HL-60 (cell line): Measurements from ENCODE around the gene DYNC2LI1.

Source experiments
- DNase-seq, 2 experiments: peaks; one replicate each; pipeline ENCODE4 v3.0.0-alpha.2; 2010 to 2020; ENCODE audit warnings: low read depth in 1 of 2, low spot score in 1 of 2
- H3K27ac ChIP-seq: fragments of 250-450 bp; sonication (Bioruptor Pico); replicated peaks from 2 replicates; pipeline ENCODE4 v1.5.1; 2020; ENCODE audit warnings: mild to moderate bottlenecking, moderate library complexity
- H3K27me3 ChIP-seq: fragments of 250-450 bp; sonication (Bioruptor Pico); 2 replicates; pipeline ENCODE4 v1.5.1; 2021; ENCODE audit warnings: mild to moderate bottlenecking, moderate library complexity; ENCODE audit not compliant: insufficient read depth, poor library complexity, severe bottlenecking
- H3K4me3 ChIP-seq: replicated peaks from 2 replicates; pipeline ENCODE4 v1.5.1; 2011; ENCODE audit warnings: mild to moderate bottlenecking, control low read depth, low read length; ENCODE audit not compliant: insufficient read depth
- GABPA ChIP-seq: IDR thresholded peaks from 2 replicates; pipeline ENCODE4 v1.6.1; 2012; ENCODE audit warnings: low read depth
- POLR2AphosphoS5 ChIP-seq: IDR thresholded peaks from 2 replicates; pipeline ENCODE4 v1.6.1; 2012; ENCODE audit warnings: low read depth
- SPI1 ChIP-seq: IDR thresholded peaks from 2 replicates; pipeline ENCODE4 v1.6.1; 2012; ENCODE audit warnings: low read depth, mild to moderate bottlenecking, borderline replicate concordance
- TF ChIP-seq, protein P1 (sequence below): IDR thresholded peaks from one replicate; pipeline ENCODE4 v1.5.1; 2011; ENCODE audit warnings: low read length, control low read depth, inconsistent platforms; ENCODE audit not compliant: insufficient read depth
- TF ChIP-seq, protein P2 (sequence below): IDR thresholded peaks from 2 replicates; pipeline ENCODE4 v1.6.1; 2012; ENCODE audit warnings: low read depth; ENCODE audit not compliant: insufficient replicate concordance

Gene DYNC2LI1

DNA sequence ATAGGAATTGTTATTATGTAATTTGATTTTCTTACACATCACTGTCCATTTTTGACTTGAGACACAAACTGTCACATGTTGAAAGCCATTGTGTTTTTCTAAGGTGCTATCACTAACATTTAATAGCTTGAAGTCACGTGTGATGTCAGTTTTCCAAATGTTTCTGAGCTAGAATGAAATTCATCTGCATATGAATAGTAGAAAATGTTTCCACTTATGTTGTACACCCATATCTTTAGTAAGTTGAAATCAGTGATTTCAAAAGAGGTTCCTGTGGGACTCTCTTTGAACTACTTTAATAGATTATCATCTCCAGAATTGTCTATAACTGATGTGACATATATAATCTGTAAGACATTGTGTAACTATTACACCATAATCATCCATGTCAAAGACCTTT lies 37.0 kb downstream of the DYNC2LI1 start:
- TF ChIP-seq POLR2AphosphoS5: no peak
- no peak for TF ChIP-seq GABPA
- TF ChIP-seq SPI1: no peak
- TF ChIP-seq, protein P1, sequence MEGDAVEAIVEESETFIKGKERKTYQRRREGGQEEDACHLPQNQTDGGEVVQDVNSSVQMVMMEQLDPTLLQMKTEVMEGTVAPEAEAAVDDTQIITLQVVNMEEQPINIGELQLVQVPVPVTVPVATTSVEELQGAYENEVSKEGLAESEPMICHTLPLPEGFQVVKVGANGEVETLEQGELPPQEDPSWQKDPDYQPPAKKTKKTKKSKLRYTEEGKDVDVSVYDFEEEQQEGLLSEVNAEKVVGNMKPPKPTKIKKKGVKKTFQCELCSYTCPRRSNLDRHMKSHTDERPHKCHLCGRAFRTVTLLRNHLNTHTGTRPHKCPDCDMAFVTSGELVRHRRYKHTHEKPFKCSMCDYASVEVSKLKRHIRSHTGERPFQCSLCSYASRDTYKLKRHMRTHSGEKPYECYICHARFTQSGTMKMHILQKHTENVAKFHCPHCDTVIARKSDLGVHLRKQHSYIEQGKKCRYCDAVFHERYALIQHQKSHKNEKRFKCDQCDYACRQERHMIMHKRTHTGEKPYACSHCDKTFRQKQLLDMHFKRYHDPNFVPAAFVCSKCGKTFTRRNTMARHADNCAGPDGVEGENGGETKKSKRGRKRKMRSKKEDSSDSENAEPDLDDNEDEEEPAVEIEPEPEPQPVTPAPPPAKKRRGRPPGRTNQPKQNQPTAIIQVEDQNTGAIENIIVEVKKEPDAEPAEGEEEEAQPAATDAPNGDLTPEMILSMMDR: no peak
- TF ChIP-seq, protein P2, sequence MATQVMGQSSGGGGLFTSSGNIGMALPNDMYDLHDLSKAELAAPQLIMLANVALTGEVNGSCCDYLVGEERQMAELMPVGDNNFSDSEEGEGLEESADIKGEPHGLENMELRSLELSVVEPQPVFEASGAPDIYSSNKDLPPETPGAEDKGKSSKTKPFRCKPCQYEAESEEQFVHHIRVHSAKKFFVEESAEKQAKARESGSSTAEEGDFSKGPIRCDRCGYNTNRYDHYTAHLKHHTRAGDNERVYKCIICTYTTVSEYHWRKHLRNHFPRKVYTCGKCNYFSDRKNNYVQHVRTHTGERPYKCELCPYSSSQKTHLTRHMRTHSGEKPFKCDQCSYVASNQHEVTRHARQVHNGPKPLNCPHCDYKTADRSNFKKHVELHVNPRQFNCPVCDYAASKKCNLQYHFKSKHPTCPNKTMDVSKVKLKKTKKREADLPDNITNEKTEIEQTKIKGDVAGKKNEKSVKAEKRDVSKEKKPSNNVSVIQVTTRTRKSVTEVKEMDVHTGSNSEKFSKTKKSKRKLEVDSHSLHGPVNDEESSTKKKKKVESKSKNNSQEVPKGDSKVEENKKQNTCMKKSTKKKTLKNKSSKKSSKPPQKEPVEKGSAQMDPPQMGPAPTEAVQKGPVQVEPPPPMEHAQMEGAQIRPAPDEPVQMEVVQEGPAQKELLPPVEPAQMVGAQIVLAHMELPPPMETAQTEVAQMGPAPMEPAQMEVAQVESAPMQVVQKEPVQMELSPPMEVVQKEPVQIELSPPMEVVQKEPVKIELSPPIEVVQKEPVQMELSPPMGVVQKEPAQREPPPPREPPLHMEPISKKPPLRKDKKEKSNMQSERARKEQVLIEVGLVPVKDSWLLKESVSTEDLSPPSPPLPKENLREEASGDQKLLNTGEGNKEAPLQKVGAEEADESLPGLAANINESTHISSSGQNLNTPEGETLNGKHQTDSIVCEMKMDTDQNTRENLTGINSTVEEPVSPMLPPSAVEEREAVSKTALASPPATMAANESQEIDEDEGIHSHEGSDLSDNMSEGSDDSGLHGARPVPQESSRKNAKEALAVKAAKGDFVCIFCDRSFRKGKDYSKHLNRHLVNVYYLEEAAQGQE: no peak
- Histone ChIP-seq H3K4me3 (no peak overlapping the region), H3K27ac (no peak overlapping the region), H3K27me3 (no peaks in the 10 kb centered on the region)
- DNase-seq: no peak

DNA sequence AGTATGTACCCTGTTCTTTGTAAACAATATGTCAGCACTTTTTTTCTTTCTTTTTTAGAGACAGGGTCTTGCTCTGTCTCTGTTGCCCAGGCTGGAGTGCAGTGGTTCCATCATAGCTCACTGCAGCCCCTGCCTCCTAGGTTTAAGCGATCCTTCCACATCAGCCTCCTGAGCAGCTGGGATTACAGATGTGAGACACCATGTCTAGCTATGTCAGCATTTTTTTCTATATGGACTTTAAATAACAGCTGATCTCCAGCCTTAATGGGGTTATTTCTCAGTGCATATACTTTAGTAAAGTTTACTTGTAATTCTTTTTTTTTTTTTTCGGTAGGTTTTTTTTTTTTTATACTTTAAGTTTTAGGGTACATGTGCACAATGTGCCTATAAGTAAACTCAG lies 38.2 kb downstream of the DYNC2LI1 start:
- H3K27me3 ChIP-seq: no peaks in the 10 kb centered on the region
- TF ChIP-seq, protein P1: no peak
- TF ChIP-seq, protein P2: no peak
- DNase-seq: no peak
- no peak overlapping the region for H3K4me3 ChIP-seq
- no peak overlapping the region for H3K27ac ChIP-seq

DNA sequence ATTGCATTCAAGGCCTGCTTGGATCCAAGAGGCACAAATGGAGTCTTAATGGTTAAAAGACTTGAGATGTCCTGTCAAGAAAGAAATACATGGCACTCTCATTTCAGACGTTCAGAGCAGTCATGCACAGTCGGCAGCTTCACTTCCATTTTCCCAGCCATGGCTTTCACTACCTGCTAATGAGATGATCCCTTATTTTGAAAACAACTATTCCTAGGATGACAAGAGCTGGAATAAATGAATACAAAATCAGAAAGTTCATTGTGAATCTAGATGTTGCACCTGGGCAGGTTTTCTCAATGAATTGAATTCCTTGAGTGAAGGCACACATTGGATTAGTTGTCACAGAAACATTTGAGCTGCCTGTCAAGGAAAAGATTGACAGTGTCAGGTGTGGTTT lies 39.1 kb downstream of the DYNC2LI1 start:
- DNase-seq: no peak
- Histone ChIP-seq H3K4me3 (no peak overlapping the region), H3K27me3 (no peaks in the 10 kb centered on the region), H3K27ac (no peak overlapping the region)
- TF ChIP-seq, protein P2: no peak
- TF ChIP-seq, protein P1: no peak
- no peak for TF ChIP-seq GABPA
- TF ChIP-seq POLR2AphosphoS5: no peak
- no peak for TF ChIP-seq SPI1
